ENCODE data around the gene SYT9.

DNA sequence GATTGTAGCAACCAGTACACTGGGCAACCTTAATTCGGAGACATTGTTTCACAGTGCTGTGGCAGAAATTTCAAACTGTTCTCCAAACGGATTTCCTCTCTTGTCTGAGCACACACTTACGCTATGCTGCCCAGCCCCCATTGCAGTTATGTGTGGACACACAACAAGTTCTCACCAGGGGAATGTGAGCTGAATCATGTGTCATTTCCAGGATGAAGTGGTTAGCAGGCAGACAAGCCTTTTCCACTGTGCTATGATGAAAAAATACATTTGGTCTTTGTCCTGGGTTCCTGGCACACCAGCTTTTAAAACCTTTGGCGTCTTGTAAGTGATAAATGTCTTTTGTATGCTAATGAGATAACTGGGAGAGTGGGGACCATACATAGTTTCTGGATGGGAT lies 46.9 kb upstream of the SYT9 start:
- TF ChIP-seq TAF1 (IDR thresholded peaks at IDR 0.05; ENCODE audit: low read depth, low read length) (no peak), POLR2AphosphoS5 (IDR thresholded peaks at IDR 0.05; ENCODE audit: low read depth, low read length) (no peak), POLR2A (IDR thresholded peaks at IDR 0.05; ENCODE audit: low read depth, low read length) (no peak), PAX5 (IDR thresholded peaks at IDR 0.05; ENCODE audit: insufficient read depth, low read length, severe bottlenecking) (no peak)
